C4-2B (cell line): ENCODE measurements around the gene CACNA2D3.

Source experiments
- CTCF ChIP-seq: fragments of 450-650 bp; conservative IDR thresholded peaks from 2 replicates; pipeline ENCODE4 v1.5.1; 2017; ENCODE audit warnings: mild to moderate bottlenecking
- ZFX ChIP-seq: fragments of 450-650 bp; IDR thresholded peaks from 2 replicates; pipeline ENCODE4 v1.6.1; 2017

- TF ChIP-seq CTCF, result no peak
- TF ChIP-seq ZFX, result no peak
Observed at GRCh38 chr3:54274607-54275006, 152.3 kb downstream of the CACNA2D3 start.
